GM19193 (cell line): Measurements from ENCODE around the gene LAMC1.

Experiments
- POLR2A ChIP-seq: IDR thresholded peaks from 4 replicates; pipeline ENCODE4 v1.6.1; 2011; ENCODE audit not compliant: insufficient read depth, insufficient read length; ENCODE audit errors: extremely low read depth

Gene LAMC1

DNA sequence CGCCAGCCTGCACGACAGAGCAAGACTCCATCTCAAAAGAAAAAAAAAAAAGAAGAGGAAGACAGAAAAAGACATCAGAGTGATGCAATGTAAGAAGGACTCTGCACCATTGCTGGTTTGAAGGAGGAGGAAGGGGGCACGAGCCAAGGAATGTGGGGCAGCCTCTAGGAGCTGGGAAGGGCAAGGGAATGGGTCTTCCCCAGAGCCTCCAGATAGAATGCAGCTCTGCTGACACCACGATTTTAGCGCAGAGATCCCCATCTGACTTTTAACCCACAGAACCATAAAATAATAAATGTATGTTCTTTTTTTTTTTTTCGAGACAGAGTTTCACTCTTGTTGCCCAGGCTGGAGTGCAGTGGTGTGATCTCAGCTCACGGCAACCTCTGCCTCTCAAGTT is 129.0 kb downstream of the LAMC1 start:
- no peak for TF ChIP-seq POLR2A

DNA sequence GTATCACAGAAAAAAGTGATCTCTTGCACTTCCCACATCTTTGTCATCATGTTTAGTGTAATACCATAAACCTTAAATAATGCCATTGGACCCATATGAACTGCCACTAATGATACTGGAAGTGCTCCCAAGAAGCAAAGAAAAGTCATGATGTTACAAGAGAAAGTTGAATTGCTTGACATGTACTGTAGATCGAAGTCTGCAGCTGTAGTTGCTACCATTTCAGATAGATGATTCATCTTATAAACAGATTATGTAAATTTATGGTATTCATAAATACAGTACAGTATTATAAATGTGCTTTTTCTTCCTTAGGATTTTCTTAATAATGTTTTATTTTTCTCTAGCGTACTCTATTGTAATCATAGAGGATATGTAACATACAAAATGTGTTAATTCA is 132.7 kb downstream of the LAMC1 start:
- no peak for TF ChIP-seq POLR2A

DNA sequence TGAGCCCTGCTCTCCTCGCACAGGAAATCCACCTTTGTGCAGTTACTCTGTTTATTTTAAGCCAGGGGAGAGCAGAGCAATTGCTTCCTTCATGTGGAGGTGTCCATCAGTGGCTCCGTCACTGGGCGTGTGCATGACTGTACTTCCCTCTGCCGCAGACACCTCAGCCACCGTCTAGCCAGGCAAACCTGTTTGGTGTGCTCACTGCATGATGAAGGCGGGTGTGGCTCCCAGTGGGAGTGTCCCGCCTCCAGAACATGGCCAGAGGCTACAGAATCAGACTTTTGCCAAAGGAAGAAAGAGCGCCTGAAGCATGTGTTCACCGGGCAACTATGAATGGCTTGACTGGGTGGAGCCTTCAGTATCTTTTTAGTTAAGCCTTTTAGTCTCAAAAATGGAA is 136.7 kb downstream of the LAMC1 start:
- no peak for TF ChIP-seq POLR2A

DNA sequence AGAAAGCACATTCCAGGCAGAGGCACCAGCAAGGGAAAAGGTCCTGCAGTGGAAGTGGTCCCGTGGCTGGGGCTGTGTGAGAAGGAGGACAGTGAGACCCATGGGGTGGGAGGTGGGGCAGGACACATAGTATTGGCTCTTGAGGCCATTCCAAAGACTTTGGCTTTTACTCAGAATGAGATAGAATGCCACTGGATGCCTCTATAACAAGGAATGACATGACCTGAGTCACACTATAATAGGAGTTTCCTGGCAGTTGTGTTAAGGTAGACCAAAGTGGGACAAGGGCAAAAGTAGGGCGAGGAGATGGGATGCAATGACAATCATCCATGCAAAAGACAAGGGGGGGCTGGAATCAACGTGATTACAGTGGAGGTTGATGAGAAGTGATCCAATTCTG is 138.2 kb downstream of the LAMC1 start:
- TF ChIP-seq POLR2A: no peak

DNA sequence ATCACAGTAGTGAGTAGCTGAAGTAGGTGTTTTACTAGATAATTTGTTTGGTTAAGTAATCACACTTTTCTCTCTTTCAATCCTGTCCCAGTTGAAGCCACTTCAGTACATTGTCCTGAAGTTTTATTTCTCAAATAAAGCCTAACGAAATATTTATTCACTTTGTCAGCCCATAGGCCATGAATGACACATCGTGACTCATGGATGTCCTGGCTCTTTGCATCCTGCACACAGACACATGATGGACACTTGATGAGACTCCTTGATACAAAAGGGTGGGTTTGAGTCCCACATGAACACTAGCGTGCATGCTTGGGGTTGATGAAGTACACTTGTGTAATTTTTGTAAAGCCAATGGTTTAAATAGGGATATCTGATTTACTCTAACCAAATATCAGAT is 140.1 kb downstream of the LAMC1 start:
- TF ChIP-seq POLR2A: no peak

DNA sequence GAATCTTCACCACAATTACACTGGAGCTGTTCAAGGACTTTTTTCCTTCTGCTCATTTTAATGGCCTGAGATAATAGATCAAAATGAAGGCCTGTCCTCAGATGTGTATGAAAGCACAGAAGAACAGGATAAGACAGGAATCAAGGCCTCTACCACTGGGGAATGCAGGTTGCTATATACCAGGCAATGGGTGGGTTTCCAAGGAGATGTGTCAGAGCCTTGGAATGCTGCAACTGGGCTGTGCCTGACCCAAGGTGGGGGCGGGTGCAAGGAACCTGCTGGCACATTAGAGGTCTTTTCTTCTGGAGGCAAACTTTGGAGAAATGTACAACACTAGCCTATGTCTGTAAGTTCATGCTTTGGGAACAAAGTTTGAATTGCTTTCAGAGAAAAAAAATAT is 141.1 kb downstream of the LAMC1 start:
- no peak for TF ChIP-seq POLR2A

DNA sequence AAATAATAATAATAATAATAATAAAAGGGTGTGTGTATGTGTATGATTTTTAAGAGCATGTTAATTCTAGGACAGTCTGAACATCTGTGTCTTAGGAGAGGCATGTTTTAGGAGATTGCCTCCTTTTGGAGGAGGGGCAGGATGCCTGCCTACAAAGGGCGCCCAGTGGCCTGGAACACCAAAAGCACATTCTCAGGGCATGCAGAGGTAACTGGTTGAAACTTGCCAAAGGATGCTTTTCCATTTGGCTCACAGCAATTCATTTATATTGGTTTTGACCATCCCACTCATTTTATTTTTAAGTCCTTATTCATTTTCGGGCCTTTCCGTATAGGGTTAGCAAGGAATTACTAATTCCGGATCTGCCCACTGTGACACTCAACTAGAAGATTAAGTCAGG is 141.7 kb downstream of the LAMC1 start:
- TF ChIP-seq POLR2A: no peak

DNA sequence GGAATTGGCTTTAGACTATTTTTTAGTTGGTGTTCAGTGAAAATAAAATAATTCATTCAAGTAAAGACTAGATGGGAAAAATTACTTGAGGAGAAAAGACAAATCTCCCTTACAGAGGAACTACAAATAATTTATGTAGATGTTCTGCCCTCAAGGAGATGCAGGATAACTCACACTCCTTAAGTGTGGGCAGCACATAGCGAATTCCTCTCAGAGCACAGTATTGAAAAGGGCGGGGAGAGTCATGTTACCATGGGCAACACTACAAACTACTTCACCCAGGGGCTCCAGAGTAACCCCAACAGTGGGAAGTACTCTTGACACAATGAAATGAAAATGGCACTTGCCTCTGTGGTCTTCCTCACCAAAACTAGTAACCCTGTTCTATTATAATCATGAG is 142.2 kb downstream of the LAMC1 start:
- TF ChIP-seq POLR2A: no peak

DNA sequence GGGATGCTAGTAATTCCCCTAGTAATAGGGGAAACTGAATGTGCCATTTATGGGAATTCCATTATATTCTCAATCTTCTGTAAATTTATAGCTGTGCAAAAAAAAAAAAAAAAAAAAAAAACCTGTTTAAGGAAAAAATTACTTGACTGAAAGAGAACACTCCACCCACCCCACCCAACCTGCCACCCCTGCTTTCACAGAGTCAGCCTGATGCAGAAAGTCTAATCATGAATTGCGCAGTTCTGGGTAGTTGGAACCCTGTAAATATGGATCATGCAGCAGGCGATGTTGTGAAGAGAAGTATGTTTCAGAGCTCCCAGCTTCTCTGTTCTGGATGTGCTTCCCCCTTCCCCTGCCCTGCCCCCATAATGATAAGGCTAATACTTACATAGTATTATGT is 143.2 kb downstream of the LAMC1 start:
- TF ChIP-seq POLR2A: no peak

DNA sequence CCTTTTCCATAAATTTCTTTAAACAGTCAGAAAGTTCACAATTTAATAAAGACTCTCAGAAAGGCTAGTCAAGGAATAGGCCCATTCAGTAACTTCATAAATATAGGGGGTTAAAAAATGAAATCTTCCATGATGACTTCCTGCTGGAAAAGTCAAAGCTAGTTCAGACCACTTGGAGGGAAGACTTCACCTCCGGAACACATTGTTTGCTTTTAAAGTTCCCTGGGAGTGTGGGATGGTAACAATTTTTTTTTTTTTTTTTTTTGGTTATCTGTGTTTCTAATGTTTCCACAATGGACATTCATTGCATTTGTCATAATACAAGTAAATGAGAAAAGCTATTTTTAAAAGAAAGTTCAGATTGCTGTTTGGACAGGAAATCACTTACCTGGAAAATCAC is 144.5 kb downstream of the LAMC1 start:
- TF ChIP-seq POLR2A: no peak

DNA sequence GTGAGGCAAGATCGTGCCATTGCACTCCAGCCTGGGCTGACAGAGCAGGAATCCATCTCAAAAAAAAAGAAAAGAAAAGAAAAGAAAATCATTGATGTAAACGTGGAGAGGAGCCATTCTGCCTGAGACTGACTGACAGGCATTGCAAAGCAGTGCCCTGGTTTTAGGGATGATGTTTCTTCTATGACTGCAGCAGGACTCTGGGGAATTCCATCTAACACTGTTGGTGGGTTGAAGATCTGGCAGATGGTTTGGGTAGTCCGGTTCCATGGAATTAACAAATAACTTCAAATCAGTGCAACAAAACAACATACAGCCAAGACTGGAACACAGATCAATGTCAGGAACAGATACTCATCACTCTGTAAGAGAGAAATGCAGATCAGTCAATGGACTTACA is 145.1 kb downstream of the LAMC1 start:
- no peak for TF ChIP-seq POLR2A

DNA sequence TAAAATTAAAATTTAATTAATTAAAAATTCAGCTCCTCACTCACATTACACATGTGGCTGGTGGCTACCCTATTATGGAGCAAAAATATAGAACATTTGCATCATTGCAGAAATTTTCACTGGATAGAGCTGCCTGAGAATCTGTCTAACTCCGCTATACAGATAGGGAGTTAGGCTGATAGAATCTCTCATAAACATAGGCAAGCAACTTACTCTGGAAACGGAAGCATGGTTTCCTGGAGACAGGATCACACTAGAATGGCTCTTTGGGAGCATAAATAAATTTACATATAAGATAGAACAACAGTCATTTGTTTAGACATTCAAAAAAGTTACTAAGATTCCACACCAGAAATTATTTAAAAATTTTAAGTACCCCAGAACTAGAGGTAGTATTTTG is 150.6 kb downstream of the LAMC1 start:
- no peak for TF ChIP-seq POLR2A

DNA sequence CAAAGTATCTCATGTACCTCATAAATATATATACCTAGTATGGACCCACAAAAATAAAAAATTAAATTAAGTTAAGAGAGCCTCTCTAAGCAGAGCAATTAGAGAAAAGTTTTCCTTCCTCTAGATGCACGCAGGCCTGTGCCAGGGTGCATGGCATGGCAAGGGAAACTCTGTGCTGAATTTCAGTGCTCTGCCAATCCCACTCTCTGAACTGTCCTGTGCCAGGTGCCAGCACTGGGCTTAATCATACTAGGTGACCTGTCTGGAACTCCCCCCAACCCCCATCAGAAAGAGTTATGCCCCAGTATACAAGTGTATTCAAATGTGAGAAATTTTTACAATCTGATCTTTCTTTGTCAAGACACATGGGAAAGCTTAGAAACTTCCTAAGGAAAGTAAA is 152.4 kb downstream of the LAMC1 start:
- TF ChIP-seq POLR2A: no peak

DNA sequence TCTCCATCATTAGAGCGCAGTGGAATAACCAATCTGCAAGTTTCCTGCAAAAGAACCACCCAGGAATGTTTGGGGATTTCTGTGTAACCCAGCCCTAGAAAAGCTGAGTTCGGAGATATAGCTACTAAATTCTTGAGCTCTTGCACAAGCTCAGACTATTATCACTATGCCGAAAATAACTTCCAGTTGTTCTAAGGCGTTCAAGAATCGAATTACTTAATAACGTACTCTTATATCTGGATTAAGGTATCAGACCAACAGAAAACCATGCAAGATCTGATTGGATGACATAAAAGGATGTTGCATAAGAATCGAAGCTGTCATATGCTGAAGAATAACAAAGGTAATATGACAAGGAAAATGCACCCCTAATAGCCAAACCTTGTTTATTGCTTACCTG is 155.3 kb downstream of the LAMC1 start:
- no peak for TF ChIP-seq POLR2A

DNA sequence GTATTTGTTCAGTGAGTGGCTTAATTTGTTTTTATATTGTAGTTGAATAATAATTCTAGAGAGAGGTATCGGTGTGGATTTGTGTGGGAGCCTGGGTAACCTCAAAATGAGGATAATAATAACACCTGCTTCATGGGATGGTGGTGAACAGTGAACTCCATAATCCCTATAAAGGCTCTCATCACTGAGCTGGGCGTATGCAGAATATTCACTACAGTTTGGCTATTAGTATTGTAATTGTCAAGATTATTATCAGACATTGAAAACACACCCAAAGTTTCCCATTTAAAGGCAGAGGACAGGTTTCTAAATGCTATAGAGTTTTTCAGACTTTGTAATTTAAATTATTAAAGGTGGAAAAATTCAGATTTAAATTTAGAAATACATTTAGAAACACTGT is 155.8 kb downstream of the LAMC1 start:
- TF ChIP-seq POLR2A: no peak

DNA sequence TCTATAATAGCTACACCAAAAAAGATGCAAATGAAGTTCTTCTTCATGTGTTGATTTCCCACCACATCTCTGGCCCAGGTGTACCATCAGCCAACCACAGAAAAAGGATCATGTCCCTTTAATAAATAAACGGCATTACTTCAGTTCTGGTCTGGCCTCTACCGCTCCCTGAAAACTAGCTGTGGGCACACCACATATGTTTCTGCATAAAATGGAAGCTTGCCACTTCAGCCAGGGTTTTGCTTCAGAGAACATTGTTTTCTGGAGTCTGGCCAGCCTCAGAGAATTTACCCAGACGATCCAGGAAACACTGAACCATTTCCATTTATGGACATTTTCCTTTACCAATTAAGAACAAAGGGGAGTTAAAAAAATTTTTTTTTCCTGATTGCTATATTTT is 157.0 kb downstream of the LAMC1 start:
- TF ChIP-seq POLR2A: no peak

DNA sequence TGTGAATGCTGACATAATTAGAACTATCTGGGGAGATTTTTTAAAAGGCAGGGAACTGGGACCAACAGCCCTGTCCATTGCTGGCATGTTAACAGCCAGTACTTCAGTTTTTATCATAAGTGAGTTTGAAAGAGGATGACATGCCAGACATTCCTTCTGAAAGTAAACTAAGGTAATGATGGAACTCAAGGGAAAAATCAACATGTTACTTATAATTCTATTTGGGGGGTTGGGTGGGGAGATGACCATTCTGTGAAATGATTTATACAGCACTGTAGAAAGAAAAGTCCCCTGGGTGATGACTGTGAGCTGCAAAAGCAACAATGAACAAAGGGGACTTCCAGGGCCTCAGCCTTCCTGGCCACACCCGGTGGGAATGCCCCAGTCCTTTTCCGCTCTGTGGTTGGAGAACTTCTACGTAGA is 157.4 kb downstream of the LAMC1 start:
- TF ChIP-seq POLR2A: no peak
